ENCODE data around the gene RECQL5.

DNA sequence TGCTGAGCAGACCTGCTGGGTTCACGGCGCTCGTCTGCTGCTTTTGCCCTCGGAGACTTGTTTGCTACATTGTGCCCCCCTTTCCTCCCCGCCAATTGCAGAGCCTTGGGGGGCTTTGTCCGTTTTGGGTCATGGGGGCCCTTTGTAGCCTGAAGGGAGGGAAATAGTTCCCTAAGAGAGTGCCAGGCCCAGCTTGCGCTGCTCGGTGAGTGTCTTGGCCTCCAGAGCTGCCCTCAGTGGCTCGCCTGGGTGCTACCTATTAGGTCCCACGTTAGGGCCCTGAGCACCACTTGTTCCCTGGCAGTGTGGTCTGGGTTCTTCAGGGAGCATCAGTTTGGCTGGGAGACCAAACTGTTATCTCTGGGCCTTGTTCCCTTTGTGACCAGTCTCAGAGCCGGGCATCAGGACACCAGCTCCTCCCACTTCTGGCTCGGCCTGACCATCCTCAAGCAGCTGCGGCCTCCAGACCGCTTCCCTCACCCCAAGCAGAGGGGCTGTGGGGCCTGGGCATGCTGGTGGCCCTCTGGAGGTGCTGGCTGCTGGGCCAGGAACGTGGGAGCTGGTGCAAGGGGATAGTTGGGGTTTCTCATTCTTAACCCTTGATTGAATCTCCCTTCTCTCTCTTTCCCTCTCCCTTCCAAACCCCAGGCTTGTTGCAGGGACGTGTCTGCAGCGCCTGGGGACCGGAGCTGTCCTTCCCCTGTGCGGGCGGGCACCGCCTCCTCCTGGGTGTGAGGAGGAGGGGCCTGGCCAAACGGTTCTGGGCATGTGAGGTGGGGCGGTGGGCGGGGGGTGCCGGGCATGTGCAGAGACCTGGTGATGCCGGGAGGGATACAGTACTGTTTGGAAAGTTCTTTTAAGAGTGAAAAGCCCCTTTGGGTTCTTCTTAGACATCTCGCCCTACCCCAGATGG lies 38.3 kb upstream of the RECQL5 start:
- TF ChIP-seq, protein P1, sequence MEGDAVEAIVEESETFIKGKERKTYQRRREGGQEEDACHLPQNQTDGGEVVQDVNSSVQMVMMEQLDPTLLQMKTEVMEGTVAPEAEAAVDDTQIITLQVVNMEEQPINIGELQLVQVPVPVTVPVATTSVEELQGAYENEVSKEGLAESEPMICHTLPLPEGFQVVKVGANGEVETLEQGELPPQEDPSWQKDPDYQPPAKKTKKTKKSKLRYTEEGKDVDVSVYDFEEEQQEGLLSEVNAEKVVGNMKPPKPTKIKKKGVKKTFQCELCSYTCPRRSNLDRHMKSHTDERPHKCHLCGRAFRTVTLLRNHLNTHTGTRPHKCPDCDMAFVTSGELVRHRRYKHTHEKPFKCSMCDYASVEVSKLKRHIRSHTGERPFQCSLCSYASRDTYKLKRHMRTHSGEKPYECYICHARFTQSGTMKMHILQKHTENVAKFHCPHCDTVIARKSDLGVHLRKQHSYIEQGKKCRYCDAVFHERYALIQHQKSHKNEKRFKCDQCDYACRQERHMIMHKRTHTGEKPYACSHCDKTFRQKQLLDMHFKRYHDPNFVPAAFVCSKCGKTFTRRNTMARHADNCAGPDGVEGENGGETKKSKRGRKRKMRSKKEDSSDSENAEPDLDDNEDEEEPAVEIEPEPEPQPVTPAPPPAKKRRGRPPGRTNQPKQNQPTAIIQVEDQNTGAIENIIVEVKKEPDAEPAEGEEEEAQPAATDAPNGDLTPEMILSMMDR (IDR thresholded peaks at IDR 0.05) = no peak
- TF ChIP-seq EZH2 (IDR thresholded peaks at IDR 0.05; ENCODE audit: borderline replicate concordance, insufficient read depth, low read depth, low read length, poor library complexity, severe bottlenecking) = no peak
